IPS-NIHi7 (cell line): ENCODE measurements around the gene TEC.

Experiments used
- DNase-seq: peaks from one replicate; pipeline ENCODE4 v3.0.0; 2012; ENCODE audit warnings: mixed read lengths; ENCODE audit errors: extremely low spot score

The TEC gene

GRCh38 chr4:48269861-48270522 lies 354 bp upstream of the TEC start:
- peak; percentile 99 for DNase-seq

- no peak for DNase-seq
Observed at GRCh38 chr4:48267574-48267973, 2.1 kb downstream of the TEC start.

- DNase-seq, result no peak
Observed at GRCh38 chr4:48266781-48267180, 2.9 kb downstream of the TEC start.

- DNase-seq, result no peak
Observed at GRCh38 chr4:48262926-48263325, 6.7 kb downstream of the TEC start.

GRCh38 chr4:48262484-48262883 lies 7.2 kb downstream of the TEC start:
- no peak for DNase-seq

- no peak for DNase-seq
Observed at GRCh38 chr4:48261281-48261680, 8.4 kb downstream of the TEC start.

GRCh38 chr4:48259748-48260147 lies 9.9 kb downstream of the TEC start:
- no peak for DNase-seq

GRCh38 chr4:48258845-48259397 lies 10.7 kb downstream of the TEC start:
- DNase-seq, result no peak

GRCh38 chr4:48255959-48256342 lies 13.7 kb downstream of the TEC start:
- DNase-seq, result no peak

- DNase-seq, result no peak
Observed at GRCh38 chr4:48255072-48255958, 14.3 kb downstream of the TEC start.

- DNase-seq, result no peak
Observed at GRCh38 chr4:48254381-48255071, 15.1 kb downstream of the TEC start.

GRCh38 chr4:48252313-48252712 lies 17.3 kb downstream of the TEC start:
- no peak for DNase-seq

- DNase-seq, result no peak
Observed at GRCh38 chr4:48250980-48251379, 18.7 kb downstream of the TEC start.

GRCh38 chr4:48250343-48250742 lies 19.3 kb downstream of the TEC start:
- DNase-seq, result no peak

- DNase-seq, result no peak
Observed at GRCh38 chr4:48249378-48249777, 20.3 kb downstream of the TEC start.

GRCh38 chr4:48248559-48248953 lies 21.1 kb downstream of the TEC start:
- no peak for DNase-seq

- DNase-seq, result no peak
Observed at GRCh38 chr4:48247878-48248558, 21.6 kb downstream of the TEC start.

GRCh38 chr4:48247142-48247877 lies 22.3 kb downstream of the TEC start:
- DNase-seq, result no peak

GRCh38 chr4:48244665-48245064 lies 25.0 kb downstream of the TEC start:
- DNase-seq, result no peak

- no peak for DNase-seq
Observed at GRCh38 chr4:48243887-48244286, 25.8 kb downstream of the TEC start.

- DNase-seq, result no peak
Observed at GRCh38 chr4:48243429-48243828, 26.2 kb downstream of the TEC start.
